GM12878 (cell line): ENCODE results near the gene FFAR3. TPM values are rescaled to one million over a fixed set of nuclear protein-coding genes. Genes with fewer than 3 reads are reported as not detected.

Experiments used
- ATAC-seq: fragments of 200-7000 bp; cut with Tn5 transposase; 3 replicates; pipeline ENCODE4 v1.9.1; 2020; ENCODE audit warnings: mild to moderate bottlenecking, moderate library complexity
- BruUV-seq: library from RNA; stranded (reverse); fragments of 400-500 nt; replicated peaks from 2 replicates; lab custom pipeline; 2021; lab: Mats Ljungman, UMichigan
- CTCF ChIA-PET: fragments of 300-600 bp; sonication (Branson Sonifier 250); formaldehyde crosslinking; extraction: SDS; loops from one replicate; lab custom pipeline; 2021; ENCODE audit warnings: inconsistent platforms; lab: Yijun Ruan, JAX
- POLR2A ChIA-PET: fragments of 350-600 bp; formaldehyde crosslinking; extraction: SDS; loops from one replicate; lab custom pipeline; 2021; ENCODE audit warnings: inconsistent platforms; lab: Charles Lee
- RAD21 ChIA-PET: fragments of 300-600 bp; sonication (Branson Sonifier 250); formaldehyde crosslinking; loops from one replicate; lab custom pipeline; 2023; ENCODE audit warnings: antibody characterized with exemption; ENCODE audit not compliant: unreplicated experiment; lab: Charles Lee
- SMC1A ChIA-PET: fragments of 300-600 bp; sonication (Branson Sonifier 250); formaldehyde crosslinking; loops from one replicate; lab custom pipeline; 2023; ENCODE audit not compliant: unreplicated experiment, uncharacterized antibody; lab: Charles Lee
- DNase-seq: peaks from one replicate; pipeline ENCODE4 v3.0.0-alpha.2; 2011; ENCODE audit warnings: low read depth, low spot score
- FAIRE-seq: peaks from 3 replicates; lab custom pipeline; 2011; peaks lifted over from hg19 to GRCh38; lab: Jason Lieb, UNC
- H2AFZ ChIP-seq: 2 replicates; pipeline ENCODE4 v1.6.0; 2011; ENCODE audit warnings: low read depth, low read length, control low read depth; ENCODE audit not compliant: control insufficient read depth
- H3K27ac ChIP-seq: 2 replicates; pipeline ENCODE4 v1.5.1; 2011; ENCODE audit warnings: control low read depth; ENCODE audit not compliant: control insufficient read depth, insufficient read depth
- H3K27me3 ChIP-seq, 2 experiments: replicated peaks in 1 of 2; 2 replicates each; pipeline versions ENCODE4 v1.6.0 to v1.6.1; 2011; ENCODE audit warnings: low read length in 1 of 2; ENCODE audit not compliant: control insufficient read depth in 2 of 2, insufficient read depth in 2 of 2
- H3K36me3 ChIP-seq, 2 experiments: 2 replicates each; pipeline ENCODE4 v1.5.1; 2011; ENCODE audit warnings: low read length in 1 of 2; ENCODE audit not compliant: control insufficient read depth in 2 of 2, insufficient read depth in 2 of 2
- H3K4me1 ChIP-seq: 2 replicates; pipeline ENCODE4 v1.6.1; 2011; ENCODE audit warnings: mild to moderate bottlenecking, low read length, moderate library complexity, mixed read lengths; ENCODE audit not compliant: control insufficient read depth, insufficient read depth
- H3K4me2 ChIP-seq: 2 replicates; pipeline ENCODE4 v1.6.0; 2011; ENCODE audit warnings: control low read depth; ENCODE audit not compliant: control insufficient read depth, insufficient read depth
- H3K4me3 ChIP-seq: fragments of 200-600 bp; sonication (generic); 2 replicates; pipeline ENCODE4 v1.5.1; 2016
- H3K79me2 ChIP-seq: 2 replicates; pipeline ENCODE4 v1.6.0; 2011; ENCODE audit warnings: low read length; ENCODE audit not compliant: control insufficient read depth, insufficient read depth
- H3K9ac ChIP-seq: 2 replicates; pipeline ENCODE4 v1.8.0; 2011; ENCODE audit warnings: low read length, control low read depth, mixed read lengths; ENCODE audit not compliant: control insufficient read depth, insufficient read depth
- H3K9me3 ChIP-seq: replicated peaks from 3 replicates; pipeline ENCODE4 v1.5.1; 2011; ENCODE audit warnings: mild to moderate bottlenecking, low read length; ENCODE audit not compliant: control insufficient read depth, insufficient read depth
- H4K20me1 ChIP-seq: 2 replicates; pipeline ENCODE4 v1.6.0; 2011; ENCODE audit not compliant: control insufficient read depth, insufficient read depth
- ASH2L ChIP-seq: fragments of 300-600, 200-600 bp; sonication (generic); IDR thresholded peaks from 2 replicates; pipeline ENCODE4 v1.6.1; 2017; ENCODE audit warnings: low read depth, mild to moderate bottlenecking, borderline replicate concordance
- CEBPB ChIP-seq, 2 experiments: fragments of 150-350 bp in 1 of 2; IDR thresholded peaks; 2 replicates each; pipeline ENCODE4 v1.6.1; 2012 to 2014; ENCODE audit warnings: low read depth in 2 of 2, low read length in 2 of 2, borderline replicate concordance in 1 of 2, inconsistent platforms in 1 of 2
- EGR1 ChIP-seq, 2 experiments: IDR thresholded peaks; 1 replicate in 1 of 2; 2 replicates in 1 of 2; pipeline ENCODE4 v1.6.1; 2011 to 2012; ENCODE audit warnings: low read depth in 2 of 2, low read length in 2 of 2, borderline replicate concordance in 1 of 2, mild to moderate bottlenecking in 1 of 2, moderate library complexity in 1 of 2
- ESRRA ChIP-seq: IDR thresholded peaks from 2 replicates; pipeline ENCODE4 v1.6.1; 2012; ENCODE audit warnings: mild to moderate bottlenecking, low read length, improper control_type of control experiment
- FOXK2 ChIP-seq: fragments of 450-650 bp; IDR thresholded peaks from 2 replicates; pipeline ENCODE4 v1.6.1; 2017; ENCODE audit warnings: mild to moderate bottlenecking, moderate library complexity
- IRF4 ChIP-seq: IDR thresholded peaks from 2 replicates; pipeline ENCODE4 v1.6.1; 2011; ENCODE audit warnings: low read depth, low read length
- MTA3 ChIP-seq: IDR thresholded peaks from 2 replicates; pipeline ENCODE4 v1.6.1; 2012; ENCODE audit warnings: low read length, inconsistent platforms, borderline replicate concordance
- MXI1 ChIP-seq: fragments of 150-350 bp; IDR thresholded peaks from 2 replicates; pipeline ENCODE4 v1.6.1; 2011; ENCODE audit warnings: low read depth, mild to moderate bottlenecking, inconsistent platforms, low read length, improper control_type of control experiment
- MYC ChIP-seq: IDR thresholded peaks from 2 replicates; pipeline ENCODE4 v1.6.1; 2011; ENCODE audit warnings: mild to moderate bottlenecking, low read length, moderate library complexity, inconsistent platforms; ENCODE audit not compliant: insufficient read depth, insufficient replicate concordance, insufficient read length, severe bottlenecking
- NFYA ChIP-seq: IDR thresholded peaks from 2 replicates; pipeline ENCODE4 v1.6.1; 2011; ENCODE audit warnings: low read depth, mild to moderate bottlenecking, low read length, improper control_type of control experiment, borderline replicate concordance
- NFYB ChIP-seq: IDR thresholded peaks from 2 replicates; pipeline ENCODE4 v1.6.1; 2011; ENCODE audit warnings: low read depth, mild to moderate bottlenecking, low read length, improper control_type of control experiment, moderate library complexity; ENCODE audit not compliant: insufficient read depth
- NR2F1 ChIP-seq: fragments of 450-650 bp; conservative IDR thresholded peaks from 2 replicates; pipeline ENCODE4 v1.6.1; 2017; ENCODE audit warnings: mild to moderate bottlenecking
- PAX5 ChIP-seq: IDR thresholded peaks from 2 replicates; pipeline ENCODE4 v1.6.1; 2011; ENCODE audit warnings: low read depth, low read length, borderline replicate concordance
- PML ChIP-seq: IDR thresholded peaks from 2 replicates; pipeline ENCODE4 v1.6.1; 2012; ENCODE audit warnings: low read length, inconsistent platforms
- POLR2A ChIP-seq: IDR thresholded peaks from 2 replicates; pipeline ENCODE4 v1.6.1; 2011; ENCODE audit warnings: low read depth, mild to moderate bottlenecking, low read length
- POU2F2 ChIP-seq: IDR thresholded peaks from 3 replicates; pipeline ENCODE4 v1.6.1; 2011; ENCODE audit warnings: low read depth, mild to moderate bottlenecking, low read length, borderline replicate concordance
- RCOR1 ChIP-seq: conservative IDR thresholded peaks from 2 replicates; pipeline ENCODE4 v1.6.1; 2012; ENCODE audit warnings: low read depth, low read length, improper control_type of control experiment
- RELA ChIP-seq: fragments of 450-650 bp; IDR thresholded peaks from 2 replicates; pipeline ENCODE4 v1.8.0; 2014; ENCODE audit warnings: borderline replicate concordance; ENCODE audit not compliant: partially characterized antibody
- SIX5 ChIP-seq: IDR thresholded peaks from 2 replicates; pipeline ENCODE4 v1.6.1; 2011; ENCODE audit warnings: mild to moderate bottlenecking, low read depth, low read length, moderate library complexity; ENCODE audit not compliant: severe bottlenecking
- SRF ChIP-seq, 2 experiments: IDR thresholded peaks; 2 replicates each; pipeline ENCODE4 v1.6.1; 2011; ENCODE audit warnings: low read depth in 2 of 2, low read length in 2 of 2, mild to moderate bottlenecking in 1 of 2, moderate library complexity in 1 of 2
- TARDBP ChIP-seq: IDR thresholded peaks from 2 replicates; pipeline ENCODE4 v1.6.1; 2016; ENCODE audit warnings: borderline replicate concordance
- WGBS: methylation state at CpG from one replicate; pipeline ENCODE4 v1.1.6; 2016; ENCODE audit warnings: low lambda C conversion rate; ENCODE audit not compliant: insufficient replicate concordance, insufficient coverage; ENCODE audit errors: missing lambda C conversion rate; 5-methylcytosine and 5-hydroxymethylcytosine counted together
- in situ Hi-C: fragments of 300-500 bp; cut with MboI; formaldehyde crosslinking; loops from 9 replicates; pipeline ENCODE4 v1.14.3; 2018; ENCODE audit warnings: mixed read lengths
- intact Hi-C: fragments of 100-400 bp; cut with micrococcal nuclease; formaldehyde crosslinking; loops from one replicate; pipeline ENCODE4 v1.14.2; 2022; ENCODE audit not compliant: unreplicated experiment
- polyA plus RNA-seq, 11 experiments: library from polyadenylated mRNA; depleted of rRNA in 4 of 11; unstranded in 6 of 11; stranded (reverse) in 5 of 11; fragments of >200 nt; fragmentation: Nextera tagmentation in 4 of 11; fragmentation: Illumina TruSeq in 1 of 11; extraction: Ambion mirVana in 4 of 11; extraction: Trizol in 1 of 11; gene quantifications; 1 replicate in 1 of 11; 2 replicates in 10 of 11; pipeline versions ENCODE4 v1.2.1 to v1.2.3, GENCODE V29; 2011 to 2016; ENCODE audit warnings: inconsistent platforms in 2 of 11, missing spikeins in 2 of 11, low read depth in 1 of 11
- total RNA-seq, 4 experiments: library from RNA; depleted of rRNA in 3 of 4; stranded (reverse); fragments of >200 nt in 3 of 4; fragmentation: Illumina TruSeq in 1 of 4; extraction: Trizol in 1 of 4; gene quantifications; 2 replicates each; pipeline versions ENCODE4 v1.2.1 to v1.2.3, GENCODE V29; 2013 to 2021
- TF ChIP-seq, protein P1 (sequence below): fragments of 450-650 bp; IDR thresholded peaks from 2 replicates; pipeline ENCODE4 v1.6.1; 2014; ENCODE audit warnings: mild to moderate bottlenecking
- TF ChIP-seq, protein P2 (sequence below): fragments of 450-650 bp; IDR thresholded peaks from 2 replicates; pipeline ENCODE4 v1.6.1; 2017; ENCODE audit warnings: mild to moderate bottlenecking

Gene FFAR3
- total and polyA plus RNA-seq, 10 of the 15 experiments (the other 5 are each of a cell fraction or from before 2014, with no cell fraction given), result 0.15 to 0.18 TPM; not detected in 8

DNA sequence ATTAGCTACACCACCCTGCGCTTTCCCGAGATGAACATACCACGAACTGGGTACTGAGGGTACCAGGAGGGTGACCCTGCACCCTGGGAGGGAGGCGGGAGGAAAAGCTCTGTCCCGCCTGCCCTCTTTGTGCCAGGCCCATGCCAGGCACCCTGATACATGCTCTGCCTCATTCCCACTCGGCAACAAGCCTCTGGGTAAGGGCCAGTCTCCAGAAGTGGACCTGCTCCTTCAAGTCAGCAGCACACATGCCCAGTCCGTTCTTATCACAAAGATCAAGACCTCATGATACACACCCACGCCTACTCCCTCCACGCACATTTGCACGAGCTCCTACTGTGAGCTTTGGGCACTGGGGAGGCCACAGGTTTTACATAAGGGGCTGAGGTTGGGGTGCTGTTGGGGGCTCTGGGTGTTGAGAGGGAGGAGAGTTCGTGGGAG, 12.6 kb upstream of the FFAR3 start:
- Histone ChIP-seq H3K9ac (peak overlapping the region; percentile 37), H3K4me2 (peak overlapping the region; percentile 3), H3K36me3 (peaks cover 14 to 21% of the 10 kb centered on the region in 2 experiments), H4K20me1 (no peaks in the 10 kb centered on the region), H3K4me1 (peaks cover 55% of the 10 kb centered on the region), H3K9me3 (no peaks in the 10 kb centered on the region), H3K27me3 (no peaks in the 10 kb centered on the region), H3K4me3 (no peak overlapping the region), H3K79me2 (no peaks in the 10 kb centered on the region), H2AFZ (no peak overlapping the region), H3K27ac (peak overlapping the region; percentile 97)
- in situ Hi-C loops, result loop anchor here (5.0 kb wide), 1 partner anchor 122 kb away; no protein-coding TSS in a partner anchor
- SMC1A ChIA-PET, result interaction anchor here (1.0 to 7.7 kb wide), 9 partner anchors 14 to 150 kb away, joined by 3 to 152 read pairs (median 7); partner anchors contain the start of gene CD22
- POLR2A ChIA-PET, result interaction anchor here (0.6 to 5.4 kb wide), 9 partner anchors 8 to 368 kb away, joined by 3 to 135 read pairs (median 3); no protein-coding TSS in a partner anchor
- DNase-seq, result no peak
- FAIRE-seq, result no peak
- ATAC-seq, result no peak
- BruUV-seq, result no TSS peak
- 51% methylated on average over 10 of the region's 11 CpGs for WGBS
- CTCF ChIA-PET, result interaction anchor here (1.0 to 5.8 kb wide), 5 partner anchors 12 to 124 kb away, joined by 3 to 61 read pairs (median 4); no protein-coding TSS in a partner anchor
- intact Hi-C loops, result loop anchor here (1.0 to 5.0 kb wide), 5 partner anchors 10 to 252 kb away; partner anchors contain the start of gene USF2
- RAD21 ChIA-PET, result interaction anchor here (0.6 to 6.2 kb wide), 12 partner anchors 8 to 161 kb away, joined by 3 to 127 read pairs (median 3); partner anchors contain the start of gene CD22
- TF ChIP-seq, protein P1, sequence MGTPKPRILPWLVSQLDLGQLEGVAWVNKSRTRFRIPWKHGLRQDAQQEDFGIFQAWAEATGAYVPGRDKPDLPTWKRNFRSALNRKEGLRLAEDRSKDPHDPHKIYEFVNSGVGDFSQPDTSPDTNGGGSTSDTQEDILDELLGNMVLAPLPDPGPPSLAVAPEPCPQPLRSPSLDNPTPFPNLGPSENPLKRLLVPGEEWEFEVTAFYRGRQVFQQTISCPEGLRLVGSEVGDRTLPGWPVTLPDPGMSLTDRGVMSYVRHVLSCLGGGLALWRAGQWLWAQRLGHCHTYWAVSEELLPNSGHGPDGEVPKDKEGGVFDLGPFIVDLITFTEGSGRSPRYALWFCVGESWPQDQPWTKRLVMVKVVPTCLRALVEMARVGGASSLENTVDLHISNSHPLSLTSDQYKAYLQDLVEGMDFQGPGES, result no peak
- TF ChIP-seq MXI1 (no peak), CEBPB (IDR thresholded peaks at IDR 0.05; ENCODE audit: borderline replicate concordance in 1 of 2, low read depth in 2 of 2, low read length in 2 of 2) (no peak), RCOR1 (no peak), EGR1 (IDR thresholded peaks at IDR 0.05; ENCODE audit: borderline replicate concordance in 1 of 2, low read depth in 2 of 2, low read length in 2 of 2) (no peak), MTA3 (no peak), FOXK2 (no peak), NFYA (no peak), ESRRA (no peak), NR2F1 (no peak), SRF (IDR thresholded peaks at IDR 0.05; ENCODE audit: low read depth in 2 of 2, low read length in 2 of 2) (no peak), NFYB (no peak), POLR2A (0 out of 2 replicates have a peak, but pooled peaks have one; percentile 25), PAX5 (no peak), PML (no peak), POU2F2 (peak; percentile 55; the same call in 1 of the 3 replicates), RELA (no peak), TARDBP (no peak), SIX5 (no peak), MYC (no peak), IRF4 (no peak), ASH2L (no peak)
- TF ChIP-seq, protein P2, sequence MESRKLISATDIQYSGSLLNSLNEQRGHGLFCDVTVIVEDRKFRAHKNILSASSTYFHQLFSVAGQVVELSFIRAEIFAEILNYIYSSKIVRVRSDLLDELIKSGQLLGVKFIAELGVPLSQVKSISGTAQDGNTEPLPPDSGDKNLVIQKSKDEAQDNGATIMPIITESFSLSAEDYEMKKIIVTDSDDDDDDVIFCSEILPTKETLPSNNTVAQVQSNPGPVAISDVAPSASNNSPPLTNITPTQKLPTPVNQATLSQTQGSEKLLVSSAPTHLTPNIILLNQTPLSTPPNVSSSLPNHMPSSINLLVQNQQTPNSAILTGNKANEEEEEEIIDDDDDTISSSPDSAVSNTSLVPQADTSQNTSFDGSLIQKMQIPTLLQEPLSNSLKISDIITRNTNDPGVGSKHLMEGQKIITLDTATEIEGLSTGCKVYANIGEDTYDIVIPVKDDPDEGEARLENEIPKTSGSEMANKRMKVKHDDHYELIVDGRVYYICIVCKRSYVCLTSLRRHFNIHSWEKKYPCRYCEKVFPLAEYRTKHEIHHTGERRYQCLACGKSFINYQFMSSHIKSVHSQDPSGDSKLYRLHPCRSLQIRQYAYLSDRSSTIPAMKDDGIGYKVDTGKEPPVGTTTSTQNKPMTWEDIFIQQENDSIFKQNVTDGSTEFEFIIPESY, result no peak
